Stimulated activated naive CD4-positive, alpha-beta T cell treated with Interleukin-2 at 50 U/mL for 16 hours (primary cell): ENCODE data around the gene PPP2R2B.
"Not testable (repeated sequence)": the region's sequence is repeated elsewhere in the genome, so short reads cannot be mapped to it uniquely, and the experiment has no call there.

Source experiments
- DNase-seq: peaks from one replicate; lab custom pipeline; 2025; lab: John Stamatoyannopoulos, UW

The PPP2R2B gene

DNA sequence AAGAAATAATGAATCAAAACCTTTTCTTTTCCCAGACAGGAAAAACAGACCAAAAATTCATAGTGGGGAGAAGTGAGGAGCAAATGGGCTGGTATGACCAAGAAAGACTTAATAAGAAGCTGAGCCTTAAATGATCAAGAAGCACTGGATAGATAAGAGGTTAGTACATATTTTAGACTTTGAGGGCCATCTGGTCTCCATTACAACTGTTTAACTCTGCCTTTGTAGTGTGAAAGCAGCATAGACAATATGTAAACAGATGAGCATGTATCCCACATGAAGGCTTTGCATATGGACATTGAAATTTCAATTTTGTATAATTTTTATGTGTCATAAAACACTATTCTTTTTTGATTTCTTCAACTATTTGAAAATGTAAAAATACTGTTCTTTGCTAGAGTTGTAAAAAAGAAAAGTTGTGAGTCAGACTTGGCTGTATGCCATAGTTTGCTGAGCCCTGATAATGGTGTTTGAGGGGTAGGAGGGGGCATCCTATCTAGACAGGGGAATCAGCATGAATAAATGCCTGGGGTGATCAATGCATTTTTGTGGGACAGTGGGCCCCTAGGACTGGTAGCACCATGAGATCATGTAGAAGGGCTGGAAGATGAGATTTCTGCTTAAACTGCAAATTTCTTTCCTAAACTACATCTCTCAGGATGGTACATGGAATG is 270.8 kb downstream of the PPP2R2B start:
- no peak for DNase-seq

DNA sequence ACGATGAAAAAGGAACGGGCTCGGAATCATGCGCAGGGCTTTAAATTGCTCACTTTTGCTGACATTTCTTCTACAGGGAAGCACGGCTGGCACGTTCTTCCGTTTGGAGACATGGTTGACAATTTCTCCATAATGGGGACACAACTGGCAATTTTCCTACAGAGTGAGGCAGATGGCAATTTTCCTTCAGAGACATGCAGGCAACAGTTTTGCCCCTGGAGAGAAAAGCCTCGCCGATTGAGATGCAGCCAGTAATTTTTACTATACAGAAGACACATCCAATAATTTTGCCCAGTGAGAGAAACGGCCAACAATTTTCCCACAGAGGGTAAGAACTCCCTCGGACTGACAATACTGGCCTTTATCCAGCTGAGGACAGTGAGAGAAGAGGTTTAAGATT is 271.7 kb downstream of the PPP2R2B start:
- DNase-seq, result no peak

GRCh38 chr5:146600376-146600775 is 278.2 kb downstream of the PPP2R2B start:
- DNase-seq, result no peak

GRCh38 chr5:146599261-146599660 is 279.3 kb downstream of the PPP2R2B start:
- no peak for DNase-seq

- no peak for DNase-seq
Observed at GRCh38 chr5:146595088-146595487, 283.5 kb downstream of the PPP2R2B start.

DNA sequence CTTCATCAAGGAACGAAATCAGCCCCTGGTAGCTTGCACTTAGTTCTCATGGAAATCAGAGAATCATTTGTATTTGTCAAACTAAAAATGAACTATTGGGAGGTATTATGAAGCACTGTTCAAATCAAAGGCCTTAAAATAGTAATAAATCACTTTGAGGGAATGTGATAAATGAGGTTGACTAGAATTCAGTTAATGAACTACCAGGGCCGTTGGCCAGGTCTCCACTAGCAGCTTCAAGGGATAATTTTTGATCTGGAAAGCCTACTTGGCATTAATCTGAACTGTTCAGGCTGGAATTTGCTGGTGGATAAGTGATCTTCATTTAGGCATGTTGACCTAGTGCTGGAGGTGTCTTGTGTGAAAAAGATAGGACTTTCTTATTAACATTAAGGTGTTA is 286.2 kb downstream of the PPP2R2B start:
- no peak for DNase-seq

DNA sequence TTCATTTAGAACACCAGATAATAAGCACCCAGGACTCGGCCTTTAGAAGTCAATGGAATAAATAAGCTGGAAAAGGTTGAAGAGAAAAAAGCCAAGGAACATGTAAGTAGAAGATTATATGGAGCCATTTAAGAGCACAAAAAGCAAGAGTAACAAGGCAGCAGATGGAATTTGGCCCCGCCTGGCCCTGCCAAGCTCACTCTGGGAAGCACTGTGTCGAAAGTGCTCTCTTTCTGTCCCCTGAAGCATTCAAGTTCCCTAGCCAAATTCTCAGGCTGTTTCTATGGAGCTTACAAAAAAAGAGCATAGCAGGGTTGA is 289.6 kb downstream of the PPP2R2B start:
- DNase-seq, result no peak

GRCh38 chr5:146588331-146589027 is 290.1 kb downstream of the PPP2R2B start:
- no peak for DNase-seq

DNA sequence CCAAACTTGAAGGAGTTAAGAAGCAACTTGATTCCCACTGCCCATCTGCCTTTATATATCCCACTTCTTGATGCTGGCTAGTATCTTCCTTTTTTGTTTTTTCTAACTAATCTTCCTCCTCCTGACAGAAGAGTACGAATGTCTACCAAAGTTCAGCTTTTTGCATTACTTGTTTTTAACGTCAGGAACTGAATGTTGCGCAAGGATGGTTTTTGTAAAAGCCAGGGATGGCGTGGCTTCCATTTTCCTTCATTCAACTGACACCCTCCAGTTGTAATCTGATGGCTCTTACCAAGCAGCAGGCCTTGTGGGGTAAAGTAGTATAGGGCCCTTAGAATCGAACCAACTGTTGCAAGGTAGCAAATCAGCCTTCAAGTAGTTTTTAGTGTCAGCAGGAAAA is 291.8 kb downstream of the PPP2R2B start:
- DNase-seq, result no peak

DNA sequence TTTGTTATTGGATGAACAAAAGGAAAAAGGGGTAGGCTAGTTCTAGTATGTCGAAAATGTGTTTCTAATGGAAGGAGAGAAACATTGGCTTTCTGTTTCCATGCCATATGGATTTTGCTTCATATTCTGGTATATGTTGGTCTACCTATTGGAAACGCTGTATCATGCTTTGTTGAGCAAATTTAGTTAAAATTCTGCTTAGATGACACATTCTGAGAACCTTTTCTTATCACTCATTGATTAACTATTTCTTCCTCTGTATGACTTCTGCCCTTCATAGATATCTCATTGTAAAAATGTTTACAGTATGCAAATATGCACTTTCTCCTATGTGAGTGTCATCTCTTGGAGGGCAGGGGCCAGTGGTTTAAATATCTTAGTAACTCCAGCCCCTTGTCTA is 293.8 kb downstream of the PPP2R2B start:
- DNase-seq, result no peak

DNA sequence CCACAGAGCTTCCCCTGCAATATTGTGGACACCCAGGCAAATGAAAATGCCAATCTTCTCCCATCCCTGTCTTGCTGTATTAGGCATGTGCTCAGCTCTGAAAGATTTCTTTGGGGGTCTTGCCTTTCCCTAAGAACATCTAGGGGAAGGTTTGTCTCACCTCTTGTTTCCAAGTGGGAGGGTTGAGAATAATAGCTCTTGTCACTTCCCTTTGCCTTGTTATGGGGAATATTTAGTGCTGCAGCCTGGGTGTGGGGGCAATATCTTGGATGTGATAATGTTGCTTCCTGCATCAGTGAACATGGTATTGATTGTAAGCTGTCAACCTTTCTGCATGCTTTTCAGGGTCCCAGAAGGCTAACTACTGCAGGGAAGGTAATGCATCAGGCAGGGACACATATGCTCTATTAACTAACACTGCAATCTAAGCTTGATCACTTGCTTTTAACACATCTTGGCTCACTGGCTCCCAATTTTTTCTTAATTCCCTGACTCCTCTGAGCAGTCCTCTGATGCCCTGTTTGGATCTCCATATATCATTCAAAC is 296.4 kb downstream of the PPP2R2B start:
- DNase-seq, result no peak

- no peak for DNase-seq
Observed at GRCh38 chr5:146580237-146580636, 298.3 kb downstream of the PPP2R2B start.

GRCh38 chr5:146574713-146575112 is 303.8 kb downstream of the PPP2R2B start:
- DNase-seq, result no peak

GRCh38 chr5:146568161-146568560 is 310.4 kb downstream of the PPP2R2B start:
- DNase-seq, result no peak

- peak; percentile 10 for DNase-seq
Observed at GRCh38 chr5:146565764-146566367, 312.7 kb downstream of the PPP2R2B start.

- DNase-seq, result no peak
Observed at GRCh38 chr5:146564007-146564762, 314.4 kb downstream of the PPP2R2B start.

DNA sequence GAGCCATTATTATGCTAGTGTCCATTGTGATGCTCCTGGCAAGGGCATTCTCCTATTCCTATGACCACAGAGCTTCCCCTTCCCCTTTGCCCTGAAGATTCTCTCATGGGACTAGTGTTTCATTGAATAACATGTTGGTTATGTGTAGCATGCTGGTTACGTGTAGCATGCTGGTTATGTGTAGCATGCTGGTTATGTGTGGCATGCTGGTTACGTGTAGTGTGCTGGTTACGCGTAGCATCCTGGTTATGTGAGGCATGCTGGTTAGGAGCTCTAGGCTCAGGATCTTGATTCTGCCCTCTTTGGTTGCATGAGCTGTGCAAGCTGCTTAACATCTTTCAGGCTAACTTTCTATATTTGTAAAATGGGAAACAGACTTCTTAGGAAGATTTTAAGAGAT is 316.1 kb downstream of the PPP2R2B start:
- no peak for DNase-seq

DNA sequence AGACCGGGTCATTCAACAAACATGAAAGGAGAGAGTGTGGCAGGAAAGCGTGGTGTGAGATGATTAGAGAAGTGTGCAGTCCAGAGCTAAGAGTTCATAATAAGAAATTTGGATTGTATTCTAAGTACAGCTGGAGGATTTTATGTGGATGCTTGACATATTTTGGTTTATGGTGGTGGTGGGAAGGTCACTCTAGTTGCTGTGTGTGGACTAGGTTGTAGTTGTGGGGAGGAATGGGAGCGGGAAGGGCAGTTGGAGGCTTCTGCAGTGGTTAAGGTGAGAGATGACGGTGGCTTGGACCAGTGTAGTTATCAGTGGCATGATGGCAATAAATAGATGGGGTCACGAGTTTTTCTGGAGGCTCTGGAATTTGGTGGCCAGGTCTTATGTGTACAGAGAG is 316.8 kb downstream of the PPP2R2B start:
- no peak for DNase-seq

- DNase-seq, result no peak
Observed at GRCh38 chr5:146560205-146560812, 318.2 kb downstream of the PPP2R2B start.

- DNase-seq, result not testable (repeated sequence)
Observed at GRCh38 chr5:146556884-146557283, 321.7 kb downstream of the PPP2R2B start.

GRCh38 chr5:146553446-146553845 is 325.1 kb downstream of the PPP2R2B start:
- DNase-seq, result no peak

DNA sequence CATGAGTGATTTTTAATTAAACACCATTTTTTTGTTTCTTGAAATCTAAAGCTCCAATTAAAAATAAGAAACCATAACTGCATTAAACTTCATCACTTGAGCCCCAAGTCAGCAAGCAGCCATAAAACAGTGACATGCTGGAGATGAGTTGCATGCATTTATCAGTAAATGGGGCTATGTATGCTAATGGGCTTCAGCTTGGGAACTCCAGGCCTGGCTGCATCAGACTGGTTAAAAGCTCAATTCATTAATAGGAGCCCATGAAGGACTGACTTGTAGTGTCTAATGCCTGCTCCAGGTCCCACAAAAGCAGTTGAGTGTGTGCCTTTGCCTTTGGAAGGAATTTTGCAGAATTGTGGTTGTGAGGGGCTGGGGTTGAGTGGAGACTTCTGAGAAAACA is 328.9 kb downstream of the PPP2R2B start:
- no peak for DNase-seq
